ENCODE data around the gene ABI1.
A peak's percentile ranks its signal among the peaks of the same experiment; 100 is the strongest.

ABI1 gene

GRCh38 chr10:26781797-26782196 lies 79.0 kb downstream of the ABI1 start:
- H3K4me3 ChIP-seq (ENCODE audit: low read depth, low read length): no peak overlapping the region
- TF ChIP-seq CTCF (IDR thresholded peaks at IDR 0.05; ENCODE audit: low read depth, low read length): no peak
- peak; percentile 20 for DNase-seq (ENCODE audit: low read depth, low spot score)

GRCh38 chr10:26780793-26781601 lies 79.8 kb downstream of the ABI1 start:
- in situ Hi-C loops (cut with HindIII; ENCODE audit: low sequenced_read_pairs): no loop called here
- no peak overlapping the region for H3K4me3 ChIP-seq (ENCODE audit: low read depth, low read length)
- no peak for TF ChIP-seq CTCF (IDR thresholded peaks at IDR 0.05; ENCODE audit: low read depth, low read length)
- peak; percentile 88 for DNase-seq (ENCODE audit: low read depth, low spot score)

More at GRCh38 chr10:26781797-26782196, 79.0 kb downstream of the ABI1 start:
- in situ Hi-C loops (cut with HindIII; ENCODE audit: low sequenced_read_pairs): no loop called here

- no peak overlapping the region for H3K4me3 ChIP-seq (ENCODE audit: low read depth, low read length)
- no peak for DNase-seq (ENCODE audit: low read depth, low spot score)
- TF ChIP-seq CTCF (IDR thresholded peaks at IDR 0.05; ENCODE audit: low read depth, low read length): no peak
- in situ Hi-C loops (cut with HindIII; ENCODE audit: low sequenced_read_pairs): no loop called here
These were observed 80.5 kb downstream of the ABI1 start for GRCh38 chr10:26780106-26780792.

GRCh38 chr10:26779176-26779860 lies 81.4 kb downstream of the ABI1 start:
- in situ Hi-C loops (cut with HindIII; ENCODE audit: low sequenced_read_pairs): no loop called here
- DNase-seq (ENCODE audit: low read depth, low spot score): no peak

GRCh38 chr10:26777686-26778085 lies 83.1 kb downstream of the ABI1 start:
- no peak overlapping the region for H3K4me3 ChIP-seq (ENCODE audit: low read depth, low read length)
- no peak for DNase-seq (ENCODE audit: low read depth, low spot score)
- no peak for TF ChIP-seq CTCF (IDR thresholded peaks at IDR 0.05; ENCODE audit: low read depth, low read length)
- in situ Hi-C loops (cut with HindIII; ENCODE audit: low sequenced_read_pairs): no loop called here

More at GRCh38 chr10:26779176-26779860, 81.4 kb downstream of the ABI1 start:
- no peak for TF ChIP-seq CTCF (IDR thresholded peaks at IDR 0.05; ENCODE audit: low read depth, low read length)
- H3K4me3 ChIP-seq (ENCODE audit: low read depth, low read length): no peak overlapping the region

GRCh38 chr10:26776258-26776657 lies 84.5 kb downstream of the ABI1 start:
- TF ChIP-seq CTCF (IDR thresholded peaks at IDR 0.05; ENCODE audit: low read depth, low read length): no peak
- DNase-seq (ENCODE audit: low read depth, low spot score): no peak
- no peak overlapping the region for H3K4me3 ChIP-seq (ENCODE audit: low read depth, low read length)
- in situ Hi-C loops (cut with HindIII; ENCODE audit: low sequenced_read_pairs): no loop called here

Data from astrocyte of the spinal cord (primary cell).